Ishikawa (cell line): ENCODE measurements around the gene NKAIN2.

Experiments
- CEBPB ChIP-seq: IDR thresholded peaks from 2 replicates; pipeline ENCODE4 v1.6.1; 2012
- CREB1 ChIP-seq: IDR thresholded peaks from 2 replicates; pipeline ENCODE4 v1.6.1; 2012; ENCODE audit warnings: low read depth
- EP300 ChIP-seq: IDR thresholded peaks from 2 replicates; pipeline ENCODE4 v1.6.1; 2012; ENCODE audit warnings: borderline replicate concordance
- NFIC ChIP-seq: IDR thresholded peaks from 2 replicates; pipeline ENCODE4 v1.6.1; 2012
- RAD21 ChIP-seq: IDR thresholded peaks from 2 replicates; pipeline ENCODE4 v1.6.1; 2012; ENCODE audit warnings: low read depth
- TAF1 ChIP-seq: IDR thresholded peaks from 2 replicates; pipeline ENCODE4 v1.6.1; 2012; ENCODE audit warnings: low read depth, mild to moderate bottlenecking
- TCF12 ChIP-seq: IDR thresholded peaks from 2 replicates; pipeline ENCODE4 v1.6.1; 2012; ENCODE audit warnings: low read depth
- TEAD4 ChIP-seq: IDR thresholded peaks from 2 replicates; pipeline ENCODE4 v1.6.1; 2012
- YY1 ChIP-seq: IDR thresholded peaks from 2 replicates; pipeline ENCODE4 v1.6.1; 2012; ENCODE audit warnings: low read depth
- ZBTB7A ChIP-seq: IDR thresholded peaks from 2 replicates; pipeline ENCODE4 v1.6.1; 2012; ENCODE audit warnings: low read depth
- TF ChIP-seq, protein P1 (sequence below): IDR thresholded peaks from 2 replicates; pipeline ENCODE4 v1.6.1; 2012; ENCODE audit warnings: low read depth, mild to moderate bottlenecking
- TF ChIP-seq, protein P2 (sequence below): IDR thresholded peaks from 2 replicates; pipeline ENCODE4 v1.6.1; 2012

DNA sequence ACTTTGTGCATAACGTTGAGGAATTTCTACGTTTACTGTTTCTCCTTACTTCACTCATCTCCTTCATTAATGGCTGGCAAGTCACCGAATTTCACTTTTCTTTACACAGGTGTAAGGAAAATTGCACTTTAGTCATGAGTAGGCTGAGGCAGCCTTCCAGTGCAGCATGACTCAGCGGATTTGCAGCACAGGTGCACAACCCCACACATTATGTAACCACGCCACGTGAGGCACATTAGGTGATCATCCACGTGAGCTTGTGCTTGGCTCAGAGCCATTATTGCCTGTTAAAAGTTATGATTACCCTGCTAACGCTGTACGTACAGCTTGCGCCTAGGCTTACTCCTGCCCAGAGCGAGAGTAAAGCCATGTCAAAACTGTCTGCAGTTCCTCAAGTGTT lies 158.8 kb downstream of the NKAIN2 start:
- TF ChIP-seq, protein P1, sequence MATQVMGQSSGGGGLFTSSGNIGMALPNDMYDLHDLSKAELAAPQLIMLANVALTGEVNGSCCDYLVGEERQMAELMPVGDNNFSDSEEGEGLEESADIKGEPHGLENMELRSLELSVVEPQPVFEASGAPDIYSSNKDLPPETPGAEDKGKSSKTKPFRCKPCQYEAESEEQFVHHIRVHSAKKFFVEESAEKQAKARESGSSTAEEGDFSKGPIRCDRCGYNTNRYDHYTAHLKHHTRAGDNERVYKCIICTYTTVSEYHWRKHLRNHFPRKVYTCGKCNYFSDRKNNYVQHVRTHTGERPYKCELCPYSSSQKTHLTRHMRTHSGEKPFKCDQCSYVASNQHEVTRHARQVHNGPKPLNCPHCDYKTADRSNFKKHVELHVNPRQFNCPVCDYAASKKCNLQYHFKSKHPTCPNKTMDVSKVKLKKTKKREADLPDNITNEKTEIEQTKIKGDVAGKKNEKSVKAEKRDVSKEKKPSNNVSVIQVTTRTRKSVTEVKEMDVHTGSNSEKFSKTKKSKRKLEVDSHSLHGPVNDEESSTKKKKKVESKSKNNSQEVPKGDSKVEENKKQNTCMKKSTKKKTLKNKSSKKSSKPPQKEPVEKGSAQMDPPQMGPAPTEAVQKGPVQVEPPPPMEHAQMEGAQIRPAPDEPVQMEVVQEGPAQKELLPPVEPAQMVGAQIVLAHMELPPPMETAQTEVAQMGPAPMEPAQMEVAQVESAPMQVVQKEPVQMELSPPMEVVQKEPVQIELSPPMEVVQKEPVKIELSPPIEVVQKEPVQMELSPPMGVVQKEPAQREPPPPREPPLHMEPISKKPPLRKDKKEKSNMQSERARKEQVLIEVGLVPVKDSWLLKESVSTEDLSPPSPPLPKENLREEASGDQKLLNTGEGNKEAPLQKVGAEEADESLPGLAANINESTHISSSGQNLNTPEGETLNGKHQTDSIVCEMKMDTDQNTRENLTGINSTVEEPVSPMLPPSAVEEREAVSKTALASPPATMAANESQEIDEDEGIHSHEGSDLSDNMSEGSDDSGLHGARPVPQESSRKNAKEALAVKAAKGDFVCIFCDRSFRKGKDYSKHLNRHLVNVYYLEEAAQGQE = no peak
- TF ChIP-seq, protein P2, sequence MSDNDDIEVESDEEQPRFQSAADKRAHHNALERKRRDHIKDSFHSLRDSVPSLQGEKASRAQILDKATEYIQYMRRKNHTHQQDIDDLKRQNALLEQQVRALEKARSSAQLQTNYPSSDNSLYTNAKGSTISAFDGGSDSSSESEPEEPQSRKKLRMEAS = peak; percentile 48; the same call in 1 of the 2 replicates
- 0 out of 2 replicates have a peak, but pooled peaks have one; percentile 17 for TF ChIP-seq EP300
- TF ChIP-seq ZBTB7A = no peak
- peak; percentile 51 for TF ChIP-seq NFIC
- TF ChIP-seq CEBPB = no peak
- TF ChIP-seq RAD21 = no peak
- TF ChIP-seq TCF12 = no peak
- no peak for TF ChIP-seq CREB1
- no peak for TF ChIP-seq TEAD4
- TF ChIP-seq TAF1 = no peak
- TF ChIP-seq YY1 = no peak
